Astrocyte of the cerebellum (primary cell): ENCODE results near the gene DCAF16.

Experiments used
- DNase-seq: peaks from one replicate; pipeline ENCODE4 v3.0.0-alpha.2; 2011; ENCODE audit warnings: low read depth
- H3K4me3 ChIP-seq: 2 replicates; pipeline ENCODE4 v1.5.1; 2011; ENCODE audit warnings: mild to moderate bottlenecking, low read depth, low read length, moderate library complexity
- in situ Hi-C: cut with HindIII; loops from 2 replicates; pipeline ENCODE4 v1.10.0; 2017; ENCODE audit warnings: low sequenced_read_pairs
- TF ChIP-seq, protein P1 (sequence below): IDR thresholded peaks from 2 replicates; pipeline ENCODE4 v1.5.1; 2012; ENCODE audit warnings: low read length, low read depth, moderate library complexity, mild to moderate bottlenecking; ENCODE audit errors: missing control alignments

Gene DCAF16

DNA sequence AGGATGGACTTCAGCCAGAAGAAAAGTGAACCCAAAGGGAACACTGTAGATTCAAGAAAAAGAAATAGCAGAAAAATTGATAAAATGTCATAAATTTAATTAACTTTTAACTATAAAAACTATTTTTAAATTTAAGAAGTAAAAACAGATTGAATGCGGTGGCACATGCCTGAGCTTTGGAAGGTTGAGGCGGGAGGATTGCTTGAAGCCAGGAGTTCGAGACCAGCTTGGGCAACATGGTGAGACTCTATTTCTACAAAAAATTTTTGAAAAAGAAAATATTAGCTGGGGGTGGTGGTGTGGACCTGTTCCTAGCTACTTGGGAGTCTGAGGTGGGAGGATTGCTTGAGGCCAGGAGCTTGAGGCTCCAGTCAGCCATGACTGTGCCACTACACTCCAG lies 32.1 kb downstream of the DCAF16 start:
- no peak for DNase-seq
- in situ Hi-C loops = no loop called here
- TF ChIP-seq, protein P1, sequence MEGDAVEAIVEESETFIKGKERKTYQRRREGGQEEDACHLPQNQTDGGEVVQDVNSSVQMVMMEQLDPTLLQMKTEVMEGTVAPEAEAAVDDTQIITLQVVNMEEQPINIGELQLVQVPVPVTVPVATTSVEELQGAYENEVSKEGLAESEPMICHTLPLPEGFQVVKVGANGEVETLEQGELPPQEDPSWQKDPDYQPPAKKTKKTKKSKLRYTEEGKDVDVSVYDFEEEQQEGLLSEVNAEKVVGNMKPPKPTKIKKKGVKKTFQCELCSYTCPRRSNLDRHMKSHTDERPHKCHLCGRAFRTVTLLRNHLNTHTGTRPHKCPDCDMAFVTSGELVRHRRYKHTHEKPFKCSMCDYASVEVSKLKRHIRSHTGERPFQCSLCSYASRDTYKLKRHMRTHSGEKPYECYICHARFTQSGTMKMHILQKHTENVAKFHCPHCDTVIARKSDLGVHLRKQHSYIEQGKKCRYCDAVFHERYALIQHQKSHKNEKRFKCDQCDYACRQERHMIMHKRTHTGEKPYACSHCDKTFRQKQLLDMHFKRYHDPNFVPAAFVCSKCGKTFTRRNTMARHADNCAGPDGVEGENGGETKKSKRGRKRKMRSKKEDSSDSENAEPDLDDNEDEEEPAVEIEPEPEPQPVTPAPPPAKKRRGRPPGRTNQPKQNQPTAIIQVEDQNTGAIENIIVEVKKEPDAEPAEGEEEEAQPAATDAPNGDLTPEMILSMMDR = no peak
- no peak overlapping the region for H3K4me3 ChIP-seq

DNA sequence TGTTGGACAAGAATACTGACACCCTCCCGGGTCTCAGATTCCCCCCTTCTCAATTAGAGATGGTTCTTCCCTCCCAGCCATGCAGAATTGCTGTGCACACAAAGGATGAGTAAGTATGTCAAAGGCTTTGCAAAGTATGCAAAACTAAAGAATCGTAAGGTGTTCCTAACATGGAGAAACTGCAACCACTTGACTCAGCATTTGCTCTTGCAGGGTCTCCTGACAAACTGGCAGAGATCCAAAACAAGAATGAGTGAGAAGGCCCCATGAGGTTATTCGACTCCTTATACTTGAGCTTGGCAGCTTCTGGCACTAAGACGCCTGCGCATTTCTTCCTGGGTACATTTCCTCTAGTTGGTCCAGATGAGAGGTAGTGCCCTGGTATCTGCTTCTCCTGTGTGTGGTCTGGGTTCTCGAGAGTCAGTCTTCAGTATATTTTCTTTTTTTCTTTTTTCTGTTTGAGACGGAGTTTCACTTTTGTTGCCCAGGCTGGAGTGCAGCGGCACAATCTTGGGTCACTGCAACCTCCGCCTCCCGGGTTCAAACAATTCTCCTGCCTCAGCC lies 37.3 kb downstream of the DCAF16 start:
- DNase-seq = no peak
- H3K4me3 ChIP-seq = no peak overlapping the region
- in situ Hi-C loops = no loop called here
- TF ChIP-seq, protein P1 = no peak

DNA sequence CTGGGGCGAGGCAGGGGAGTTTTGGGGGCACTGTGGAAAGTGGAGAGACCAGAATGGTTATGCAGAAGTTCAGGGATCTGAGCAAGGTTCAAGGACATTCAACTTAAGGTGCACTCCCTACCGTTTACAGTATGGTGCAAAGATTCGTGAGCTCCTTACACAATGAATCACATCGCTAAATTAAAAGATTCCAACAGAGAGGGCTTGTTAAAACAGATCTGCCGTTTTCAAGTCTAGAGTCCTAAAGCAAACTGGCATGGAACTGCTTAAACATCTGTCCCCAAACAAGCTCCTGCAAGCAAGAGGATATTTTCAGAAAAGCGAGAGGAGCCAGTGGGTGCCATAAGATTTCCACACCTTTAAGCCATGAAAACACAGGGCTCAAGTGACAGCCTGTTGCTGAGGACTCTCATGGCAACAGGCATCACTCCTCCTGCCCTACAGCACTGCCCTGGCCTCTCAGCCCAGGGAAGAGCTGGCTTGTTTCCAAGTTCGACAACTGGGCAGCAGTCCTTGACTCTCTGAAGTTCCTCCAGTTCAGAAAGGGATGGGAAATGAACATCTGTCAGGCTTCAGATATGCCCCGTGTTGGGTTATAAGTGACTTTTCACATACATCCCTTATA lies 39.2 kb downstream of the DCAF16 start:
- no peak for DNase-seq
- no peak overlapping the region for H3K4me3 ChIP-seq
- TF ChIP-seq, protein P1 = no peak
- in situ Hi-C loops = no loop called here

DNA sequence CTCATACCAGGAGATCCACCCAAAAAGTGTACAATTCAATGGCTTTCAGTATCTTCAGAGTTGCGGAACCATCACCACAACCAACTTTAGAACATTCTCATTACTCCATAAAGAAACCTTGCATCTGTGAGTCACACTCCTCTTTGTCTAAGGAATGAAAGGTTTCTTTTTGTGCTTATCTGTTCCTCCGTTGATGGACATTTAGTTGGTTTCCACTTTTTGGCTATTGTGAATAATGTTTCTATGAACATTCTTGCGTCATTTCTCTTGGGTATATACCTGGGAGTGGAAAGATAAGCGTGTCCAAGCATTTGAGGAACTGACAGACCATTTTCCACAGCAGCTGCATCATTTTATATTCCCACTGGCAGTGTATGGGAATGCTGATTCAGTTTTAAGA lies 39.7 kb downstream of the DCAF16 start:
- H3K4me3 ChIP-seq = no peak overlapping the region
- DNase-seq = no peak
- in situ Hi-C loops = no loop called here
- TF ChIP-seq, protein P1 = no peak

DNA sequence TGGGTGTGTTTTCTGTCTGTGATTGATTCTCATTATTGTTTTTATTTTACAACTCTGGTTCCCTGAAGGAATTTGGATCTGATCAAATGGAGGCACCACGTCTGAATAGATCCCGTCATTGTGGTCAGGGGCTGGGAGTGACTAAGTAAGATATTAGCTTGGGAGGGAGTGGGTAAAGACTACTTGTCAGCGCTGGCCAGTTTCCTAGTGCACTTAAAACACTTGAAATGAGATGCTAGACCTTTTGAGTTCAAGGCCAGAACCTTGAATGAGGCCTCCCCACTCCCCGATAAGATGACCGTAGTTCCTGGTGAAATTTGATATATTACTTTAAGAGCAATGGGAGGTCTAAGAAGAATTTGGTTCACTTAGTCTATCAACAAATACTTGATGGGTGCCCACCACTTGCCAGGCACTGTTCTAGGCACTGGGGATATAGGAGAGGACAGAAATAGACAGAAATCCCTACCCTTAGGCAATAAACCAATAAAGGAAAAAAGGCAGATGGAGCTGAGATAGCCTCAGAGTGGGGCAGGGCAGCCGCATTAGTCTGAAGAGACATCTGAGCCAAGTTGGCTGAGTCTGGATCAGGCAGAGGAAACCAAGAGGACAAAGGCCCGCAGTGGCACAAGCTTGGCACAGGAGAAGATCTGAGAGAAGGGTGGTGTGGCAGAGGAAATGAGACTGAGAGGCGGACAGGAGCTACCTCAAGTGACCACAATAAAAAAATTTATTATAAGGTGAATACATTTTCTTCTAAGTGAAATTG lies 41.0 kb downstream of the DCAF16 start:
- in situ Hi-C loops = no loop called here
- H3K4me3 ChIP-seq = no peak overlapping the region
- DNase-seq = no peak
- TF ChIP-seq, protein P1 = no peak

DNA sequence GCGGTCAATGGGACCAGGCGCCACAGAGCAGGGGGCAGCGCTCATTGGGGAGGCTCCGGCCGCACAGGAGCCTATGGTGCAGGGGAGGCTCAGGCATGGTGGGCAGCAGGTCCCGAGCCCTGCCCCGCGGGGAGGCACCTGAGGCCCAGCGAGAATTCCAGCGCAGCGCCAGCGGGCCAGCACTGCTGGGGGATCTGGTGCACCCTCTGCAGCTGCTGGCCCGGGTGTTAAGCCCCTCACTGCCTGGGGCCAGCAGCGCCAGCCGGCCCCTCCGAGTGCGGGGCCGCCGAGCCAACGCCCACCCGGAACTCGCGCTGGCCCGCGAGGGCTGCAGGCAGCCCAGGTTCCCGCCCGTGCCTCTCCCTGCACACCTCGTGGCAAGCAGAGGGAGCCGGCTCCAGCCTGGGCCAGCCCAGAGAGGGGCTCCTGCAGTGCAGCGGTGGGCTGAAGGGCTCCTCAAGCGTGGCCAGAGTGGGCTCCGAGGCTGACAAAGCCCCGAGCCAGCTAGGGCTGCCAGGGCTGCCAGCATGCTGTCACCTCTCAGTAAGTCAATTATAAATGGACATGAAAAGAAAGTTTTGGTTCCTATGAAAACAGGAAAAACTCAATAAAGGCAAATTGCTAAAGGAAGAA lies 43.6 kb downstream of the DCAF16 start:
- in situ Hi-C loops = no loop called here
- no peak overlapping the region for H3K4me3 ChIP-seq
- no peak for DNase-seq
- TF ChIP-seq, protein P1 = no peak
